GM18520 (cell line): ENCODE data around the gene LIN9.
"Not testable (repeated sequence)": the region's sequence is repeated elsewhere in the genome, so short reads cannot be mapped to it uniquely, and the experiment has no call there.

Experiments
- ATAC-seq: cut with Tn5 transposase; IDR thresholded peaks from one replicate; pipeline ENCODE4 v1.9.1; 2021; ENCODE audit not compliant: unreplicated experiment

Gene LIN9

DNA sequence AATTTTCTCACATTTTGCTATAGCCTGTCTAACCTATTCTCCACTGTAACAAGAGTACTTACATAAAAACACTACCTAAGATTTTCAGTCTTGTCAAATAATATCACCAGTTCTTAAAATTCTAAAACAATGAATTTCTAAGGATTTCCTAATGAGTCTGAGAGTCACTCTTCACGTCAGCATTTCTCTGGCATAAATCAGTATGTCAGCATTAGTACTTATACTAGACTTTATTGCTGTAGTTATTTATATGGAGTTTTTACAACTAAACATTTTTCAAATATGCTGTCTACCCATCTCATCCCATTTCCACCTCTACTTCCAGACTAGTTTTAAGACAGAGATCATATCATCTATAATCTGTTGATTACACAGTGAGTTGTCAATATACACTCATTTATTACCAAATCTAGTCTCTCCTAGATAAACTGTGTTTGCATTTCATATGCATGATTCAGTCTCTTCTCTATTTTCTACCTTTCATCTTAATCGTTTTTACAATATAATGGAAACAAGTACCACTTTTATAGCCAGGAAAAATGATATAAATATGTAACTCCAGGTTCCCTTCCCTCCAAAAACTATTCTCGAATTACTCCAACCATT lies 32.8 kb downstream of the LIN9 start:
- no peak for ATAC-seq

DNA sequence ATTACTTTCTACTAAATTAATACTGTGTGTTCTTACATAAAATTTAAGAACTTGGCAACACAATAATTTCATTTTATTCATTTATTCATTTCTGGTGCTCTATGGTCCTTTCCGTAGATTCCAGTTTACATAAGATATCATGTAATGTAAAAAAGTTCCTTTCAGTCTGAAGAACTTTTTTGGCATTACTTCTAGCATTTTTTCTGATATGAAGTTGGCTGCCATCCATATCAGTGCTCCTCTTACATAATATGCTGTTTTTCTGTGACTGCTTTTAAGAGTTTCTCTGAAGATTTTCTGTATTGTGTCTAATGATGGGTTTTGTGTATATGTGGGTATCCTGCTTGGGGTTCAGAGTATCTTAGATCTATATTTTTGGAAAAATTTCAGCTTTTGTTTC lies 34.8 kb downstream of the LIN9 start:
- ATAC-seq = no peak

DNA sequence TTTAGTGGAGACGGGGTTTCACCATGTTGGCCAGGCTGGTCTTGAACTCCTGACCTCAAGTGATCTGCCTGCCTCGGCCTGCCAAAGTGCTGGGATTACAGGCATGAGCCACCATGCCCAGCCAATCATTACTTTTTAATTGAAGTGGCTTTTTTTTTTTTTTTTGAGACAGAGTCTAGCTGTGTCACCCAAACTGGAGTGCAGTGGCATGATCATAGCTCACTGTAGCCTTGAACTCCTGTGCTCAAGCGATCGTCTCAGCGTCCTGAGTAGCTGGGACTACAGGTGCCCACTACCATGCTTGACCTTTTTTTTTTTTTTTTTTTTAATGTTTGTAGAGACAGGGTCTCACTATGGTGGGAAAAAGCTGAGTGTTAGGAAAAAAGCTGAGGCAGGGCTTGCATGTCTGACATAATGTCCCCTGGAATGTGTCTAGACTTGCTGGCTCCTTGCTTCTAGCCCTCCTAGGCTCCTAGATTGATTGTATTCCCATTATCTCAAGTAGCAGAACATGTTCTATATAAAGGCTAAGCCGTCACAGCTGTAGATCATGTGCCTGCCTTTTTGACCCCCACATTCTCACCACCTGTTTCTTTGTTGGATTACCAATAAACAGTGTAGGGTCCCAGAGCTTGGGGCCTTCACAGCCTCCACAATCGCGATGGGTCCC lies 36.6 kb downstream of the LIN9 start:
- ATAC-seq = not testable (repeated sequence)

DNA sequence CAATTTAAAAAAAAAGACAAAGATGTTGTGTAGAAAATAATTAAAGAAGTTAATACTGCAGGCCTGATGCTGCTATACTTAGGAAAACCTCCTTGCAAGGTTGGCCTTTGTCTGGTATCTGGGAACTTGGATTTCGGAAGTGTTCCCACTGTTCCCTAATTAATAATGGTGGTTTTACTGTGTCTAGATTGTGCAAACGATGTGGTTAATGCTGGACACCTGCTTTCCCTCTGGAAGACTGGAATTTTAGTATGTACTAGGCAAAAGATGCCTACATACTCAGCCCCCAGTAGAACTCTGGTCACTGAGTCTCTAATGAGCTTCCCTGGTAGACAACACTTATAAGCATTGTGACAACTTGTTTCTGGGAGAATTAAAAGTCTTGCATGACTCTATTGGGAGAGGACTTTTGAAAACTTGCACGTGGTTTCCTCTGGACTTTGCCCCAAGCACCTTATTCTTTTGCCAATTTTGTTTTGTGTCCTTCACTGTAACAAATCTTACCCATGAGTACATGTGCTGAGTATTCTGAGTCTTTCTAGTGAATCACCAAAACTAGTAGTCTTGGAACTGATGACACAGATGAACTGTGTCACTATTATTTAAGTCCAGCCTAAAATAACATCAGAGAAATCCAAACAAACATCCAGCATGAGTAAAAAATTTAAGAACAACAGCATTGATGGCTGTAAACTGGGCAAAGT lies 40.4 kb downstream of the LIN9 start:
- ATAC-seq = no peak

DNA sequence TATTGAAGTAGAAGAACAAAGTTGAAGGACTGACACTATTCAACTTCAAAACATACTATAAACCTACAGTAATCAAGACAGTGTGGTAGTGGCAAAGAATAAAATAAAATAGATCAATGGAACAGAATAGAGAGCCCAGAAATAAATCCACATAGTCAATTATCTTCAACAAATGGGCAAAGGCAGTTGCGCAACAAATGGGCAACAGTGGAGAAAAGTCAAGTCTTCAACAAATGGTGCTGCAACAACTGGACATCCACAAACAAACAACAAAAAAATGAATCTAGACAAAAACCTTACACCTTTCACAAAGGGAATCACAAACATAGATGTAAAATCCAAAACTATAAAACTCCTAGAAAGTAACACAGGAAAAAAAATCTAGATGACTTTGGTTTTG lies 47.1 kb downstream of the LIN9 start:
- ATAC-seq = no peak

DNA sequence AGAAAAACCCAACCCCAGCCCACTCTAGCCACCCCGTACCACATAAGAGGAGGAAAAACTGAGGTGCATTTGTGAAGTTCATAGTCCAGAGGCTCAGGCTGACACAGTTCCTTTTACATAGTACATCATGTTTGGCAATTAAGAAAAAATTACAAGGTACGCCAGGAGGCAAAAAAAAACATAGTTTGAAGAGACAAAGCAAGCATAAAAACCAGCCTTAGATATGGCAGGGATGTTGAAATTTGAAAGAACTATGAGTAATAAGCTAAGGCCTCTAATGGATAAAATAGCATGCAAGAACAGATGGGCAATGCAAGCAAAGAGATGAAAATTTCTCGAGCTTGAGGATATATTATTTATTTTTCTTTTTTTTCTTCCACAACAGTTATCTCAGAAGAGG lies 53.6 kb downstream of the LIN9 start:
- no peak for ATAC-seq

DNA sequence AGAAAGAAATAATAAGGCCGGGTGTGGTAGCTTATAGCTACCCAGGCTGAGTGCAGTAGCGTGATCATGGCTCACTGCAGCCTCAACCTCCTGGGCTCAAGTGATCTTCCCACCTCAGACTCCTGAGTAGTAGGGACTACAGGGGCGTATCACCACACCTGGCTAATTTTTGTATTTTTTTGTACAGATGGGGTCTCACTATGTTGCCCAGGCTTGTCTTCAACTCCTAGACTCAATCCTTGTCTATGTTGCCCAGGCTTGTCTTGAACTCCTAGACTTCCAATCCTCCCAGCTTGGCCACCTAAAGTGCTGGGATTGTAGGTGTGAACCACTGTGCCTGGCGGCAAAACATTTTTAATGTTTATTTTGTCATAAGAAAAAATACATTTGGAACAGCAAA lies 55.0 kb downstream of the LIN9 start:
- no peak for ATAC-seq

DNA sequence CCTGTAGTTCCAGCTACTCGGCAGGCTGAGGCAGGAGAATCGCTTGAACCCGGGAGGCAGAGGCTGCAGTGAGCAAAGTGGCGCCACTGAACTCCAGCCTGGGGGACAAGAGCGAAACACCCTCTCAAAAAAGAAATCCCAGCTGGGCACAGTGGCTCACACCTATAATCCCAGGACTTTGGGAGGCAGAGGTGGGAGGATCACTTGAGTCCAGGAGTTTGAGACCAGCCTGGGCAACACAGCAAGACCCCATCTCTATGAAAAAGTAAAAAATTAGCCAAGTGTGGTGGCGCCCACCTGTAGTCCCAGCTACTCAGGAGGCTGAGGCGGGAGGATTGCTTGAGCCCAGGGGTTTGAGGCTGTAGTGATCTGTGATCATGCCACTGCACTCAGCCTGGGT lies 56.1 kb downstream of the LIN9 start:
- ATAC-seq = not testable (repeated sequence)

DNA sequence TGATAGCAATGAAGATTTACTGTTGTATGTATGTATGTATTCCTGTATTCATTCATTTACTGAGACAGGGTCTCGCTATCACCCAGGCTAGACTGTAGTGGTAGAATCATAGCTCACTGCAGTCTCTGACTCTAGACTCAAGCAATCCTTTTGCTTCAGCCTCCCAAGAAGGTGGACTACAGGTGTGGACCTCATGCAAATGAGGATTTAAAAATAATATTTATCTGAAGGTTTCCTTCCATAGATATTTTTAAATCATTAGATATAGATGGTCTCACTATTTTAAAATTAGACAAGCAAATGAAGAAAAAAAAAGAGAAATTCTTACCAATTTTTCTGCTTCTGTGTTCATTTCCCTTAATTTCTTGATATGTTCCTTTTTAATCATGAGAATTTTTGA lies 58.5 kb downstream of the LIN9 start:
- ATAC-seq = no peak

DNA sequence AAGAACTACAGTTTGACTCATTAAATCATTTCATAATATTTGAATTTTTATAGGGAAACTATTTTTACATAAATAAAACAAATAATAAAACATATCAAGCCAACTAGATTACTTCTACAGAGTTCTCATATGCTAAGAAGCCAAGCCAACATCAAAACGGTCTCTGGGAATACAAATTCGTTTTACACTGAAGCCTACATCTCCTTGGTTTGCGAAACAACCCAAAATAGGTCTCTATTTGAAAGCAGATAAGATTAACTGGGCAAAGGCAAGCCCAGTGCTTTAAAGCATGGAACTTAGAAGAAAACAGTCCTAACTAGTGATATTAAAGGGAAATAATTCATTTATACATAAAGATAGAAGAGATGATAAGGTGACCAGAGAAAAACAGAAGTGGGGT lies 60.2 kb downstream of the LIN9 start:
- no peak for ATAC-seq

DNA sequence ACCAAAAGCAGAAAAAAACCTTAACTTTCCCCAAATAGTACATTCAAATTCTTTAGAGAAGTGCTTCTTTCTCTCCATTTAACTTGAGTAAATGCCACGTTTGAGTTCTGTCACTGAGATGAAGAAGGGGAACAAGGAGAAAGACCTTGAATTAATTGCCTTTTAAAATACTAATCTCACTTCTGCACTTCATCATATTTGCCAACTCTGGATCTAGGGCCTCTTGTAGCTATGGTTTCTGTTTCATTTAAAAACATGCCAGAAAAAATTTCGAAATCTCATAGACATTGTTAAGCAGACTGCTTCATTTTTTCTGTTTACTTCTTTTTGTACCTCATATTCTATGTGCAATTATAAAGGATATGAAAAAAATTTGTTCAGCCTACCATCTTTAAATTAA lies 60.9 kb downstream of the LIN9 start:
- no peak for ATAC-seq

DNA sequence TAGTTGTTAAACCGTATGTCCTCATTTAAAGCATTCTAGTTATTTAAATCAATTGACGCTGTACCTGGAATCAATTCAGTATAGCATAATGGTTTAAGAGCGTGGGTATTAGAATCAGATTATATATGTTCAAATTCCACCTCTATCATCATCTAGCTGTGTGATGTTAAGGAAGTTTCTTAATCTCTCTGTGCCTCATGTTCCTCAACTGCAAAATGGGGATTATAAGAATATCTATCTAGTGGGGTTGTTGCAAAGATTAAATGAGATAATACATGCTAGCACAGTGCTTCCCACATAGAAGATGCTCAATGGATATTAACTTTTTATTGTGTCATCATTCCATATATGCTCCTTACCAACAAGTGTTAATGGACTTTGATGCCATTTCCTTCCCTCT lies 69.5 kb downstream of the LIN9 start:
- no peak for ATAC-seq

DNA sequence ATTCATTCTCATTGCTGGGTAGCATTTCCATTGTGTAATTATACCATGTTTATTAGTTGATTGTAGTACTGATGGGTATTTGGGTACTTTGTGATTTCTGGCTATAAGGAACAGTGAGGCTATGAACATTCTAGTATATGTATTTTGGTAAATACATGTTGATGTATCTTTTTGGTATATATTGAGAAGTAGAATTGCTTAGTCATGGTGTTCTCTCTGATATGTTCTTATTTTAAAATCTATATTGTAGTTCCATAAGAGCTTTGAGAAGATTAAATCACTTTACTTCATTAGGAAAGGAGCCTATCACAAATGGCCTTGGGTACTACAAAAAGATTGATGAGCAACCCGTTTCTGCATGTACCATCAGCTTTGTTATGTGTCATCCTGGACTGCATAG lies 72.1 kb downstream of the LIN9 start:
- no peak for ATAC-seq

DNA sequence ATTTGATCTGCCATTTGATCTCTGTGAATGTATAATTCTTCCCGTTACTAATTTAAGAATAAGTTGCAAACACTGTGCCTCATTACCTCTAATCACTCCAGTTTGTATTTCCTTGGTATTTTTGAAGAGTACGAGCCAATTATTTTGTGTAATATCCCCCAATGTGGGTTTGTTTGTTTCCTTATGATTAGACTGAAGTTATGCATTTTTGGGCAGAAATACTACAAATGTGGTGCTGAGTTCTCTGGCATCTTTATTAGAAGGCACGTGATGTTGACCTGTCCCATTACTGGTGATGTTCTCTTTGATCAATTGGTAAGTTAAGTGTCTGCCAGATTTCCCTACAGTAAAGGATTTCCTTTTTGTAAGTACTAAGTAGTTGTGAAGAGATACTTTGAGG lies 75.2 kb downstream of the LIN9 start:
- ATAC-seq = no peak

DNA sequence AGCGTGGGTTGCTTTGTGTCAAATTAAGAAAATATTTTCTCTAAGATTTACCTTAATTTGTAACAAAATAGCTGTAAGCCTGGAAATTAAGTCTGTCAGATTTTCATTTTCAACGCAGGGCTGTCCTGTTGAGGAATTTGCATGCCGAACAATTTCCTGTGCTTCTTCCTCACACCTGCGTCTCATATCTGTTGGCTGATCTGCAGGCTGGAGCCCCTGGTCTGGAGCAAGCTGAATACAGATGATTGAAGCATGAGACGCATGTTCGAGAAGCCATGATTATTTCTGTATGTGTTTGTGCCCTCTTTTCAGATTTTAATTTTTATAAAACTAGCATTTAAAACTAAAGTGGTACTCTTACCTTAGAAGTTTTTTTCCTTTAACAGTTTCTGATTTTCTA lies 75.7 kb downstream of the LIN9 start:
- ATAC-seq = peak; percentile 55

DNA sequence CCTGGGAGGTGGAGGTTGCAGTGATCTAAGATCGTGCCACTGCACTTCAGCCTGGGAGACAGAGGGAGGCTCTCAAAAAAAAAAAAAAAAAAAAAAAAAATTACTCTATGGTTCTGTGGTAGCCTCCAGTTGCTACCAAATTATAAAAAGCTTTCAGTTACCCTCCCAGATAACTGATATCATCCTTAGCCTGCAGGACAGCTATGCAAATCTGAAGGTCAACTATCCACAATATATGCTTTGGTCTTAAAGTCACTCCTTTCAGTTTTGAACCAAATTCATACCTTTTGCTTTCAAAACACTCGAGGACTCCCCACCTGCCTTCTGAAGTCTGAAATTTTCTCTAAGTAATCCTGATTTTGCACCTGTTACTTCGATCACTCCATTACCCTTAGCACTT lies 82.4 kb downstream of the LIN9 start:
- no peak for ATAC-seq

DNA sequence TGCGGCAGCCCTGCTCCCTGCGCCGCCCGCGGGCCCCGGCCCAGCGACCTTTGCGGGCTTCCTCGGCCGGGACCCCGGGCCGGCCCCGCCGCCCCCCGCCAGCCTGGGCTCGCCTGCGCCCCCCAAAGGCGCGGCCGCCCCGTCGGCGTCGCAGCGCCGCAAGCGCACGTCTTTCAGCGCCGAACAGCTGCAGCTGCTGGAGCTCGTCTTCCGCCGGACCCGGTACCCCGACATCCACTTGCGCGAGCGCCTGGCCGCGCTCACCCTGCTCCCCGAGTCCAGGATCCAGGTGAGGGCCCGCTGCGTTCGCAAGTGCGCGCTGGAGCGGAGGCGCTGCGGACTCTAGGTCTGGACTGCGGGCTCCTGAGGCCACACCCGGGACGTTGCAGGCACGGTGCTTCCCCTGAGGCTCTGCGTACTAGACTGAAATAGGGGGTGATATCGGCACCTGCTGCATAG lies 85.1 kb downstream of the LIN9 start:
- no peak for ATAC-seq

DNA sequence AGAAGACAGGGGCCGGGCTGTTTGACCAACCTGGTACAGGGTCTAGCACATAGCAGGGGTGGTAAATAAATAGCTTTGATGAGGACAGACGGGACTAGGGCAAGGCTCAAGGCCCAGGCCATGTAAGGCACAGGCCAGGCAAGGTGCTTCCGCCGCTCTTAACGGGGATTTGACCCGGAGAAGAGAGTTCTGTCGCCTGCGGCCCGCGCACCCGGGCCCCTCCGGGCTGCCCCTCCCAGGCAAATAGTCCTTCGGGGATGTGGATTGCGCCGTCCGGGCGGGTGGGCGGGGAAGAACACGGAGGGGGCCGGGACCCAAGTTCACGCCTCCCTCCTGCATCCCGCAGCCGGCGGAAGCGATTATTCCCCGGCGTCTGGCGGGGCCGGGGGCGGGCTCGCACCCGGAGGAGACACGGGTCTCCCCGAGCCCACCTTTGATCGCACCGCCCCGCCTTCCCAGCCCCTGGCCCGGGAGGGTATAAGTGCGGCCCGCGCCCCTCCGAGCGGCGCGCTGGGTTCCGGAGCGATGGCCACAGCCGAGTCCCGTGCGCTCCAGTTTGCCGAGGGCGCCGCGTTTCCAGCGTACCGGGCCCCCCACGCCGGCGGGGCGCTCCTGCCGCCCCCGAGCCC lies 85.7 kb downstream of the LIN9 start, which contains the start of gene MIXL1:
Gene MIXL1 (plus strand): TSS at position 508 of the 629 bp plus-strand sequence. CDS start 18 bp downstream, at position 526.
- ATAC-seq = no peak

DNA sequence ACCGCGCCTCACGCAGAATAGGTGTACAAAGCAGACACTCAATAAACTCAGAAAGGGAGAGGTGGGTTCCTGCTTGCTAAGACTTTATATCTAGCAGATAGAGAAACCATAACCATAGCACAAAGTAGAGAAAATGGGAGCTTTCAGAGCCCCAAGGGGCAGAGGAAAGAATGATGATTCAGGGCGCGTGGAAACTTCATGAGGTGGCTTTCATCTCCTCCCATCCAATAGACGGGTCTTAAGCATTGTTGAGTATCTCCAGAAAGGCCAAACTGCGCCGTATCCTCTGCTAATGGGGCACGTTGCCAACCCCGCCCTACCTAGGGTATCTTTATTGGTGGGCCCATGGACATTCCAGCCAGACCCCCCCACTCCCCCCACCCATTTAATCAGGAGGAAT lies 86.3 kb downstream of the LIN9 start:
- no peak for ATAC-seq

DNA sequence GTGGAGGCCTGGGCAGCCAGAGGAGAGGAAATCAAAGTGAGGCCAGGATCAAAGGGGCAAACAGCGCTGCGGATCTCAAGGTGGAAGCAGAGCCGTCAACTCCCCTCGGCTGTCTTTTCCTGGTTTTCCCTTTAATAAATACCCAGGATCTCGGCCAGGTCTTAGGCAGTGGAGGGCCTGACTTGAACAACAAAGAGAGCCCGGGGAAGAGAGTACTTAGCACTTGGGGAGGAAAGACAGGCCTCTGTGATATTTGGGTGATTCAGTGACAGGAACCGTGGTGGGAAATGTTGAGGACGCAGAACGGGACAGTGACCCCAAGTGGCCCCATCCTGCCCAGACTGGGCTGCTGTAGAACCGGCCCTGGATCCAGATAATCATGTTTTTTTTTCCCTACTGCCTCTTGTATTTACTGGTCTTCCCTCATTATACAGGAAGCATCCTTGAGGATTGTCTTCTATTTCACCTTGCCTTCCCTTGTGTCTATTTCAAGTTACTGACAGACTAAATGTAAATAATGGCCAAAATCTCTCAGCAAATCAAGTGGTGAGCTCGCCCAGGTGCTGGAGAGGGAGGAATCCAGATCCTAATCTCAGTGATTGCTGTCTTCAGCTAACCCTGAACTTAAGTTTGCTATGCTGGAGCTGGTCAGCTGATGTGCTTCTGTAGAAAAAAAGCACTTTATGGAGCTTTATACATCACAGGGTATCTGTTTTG lies 88.3 kb downstream of the LIN9 start:
- no peak for ATAC-seq

DNA sequence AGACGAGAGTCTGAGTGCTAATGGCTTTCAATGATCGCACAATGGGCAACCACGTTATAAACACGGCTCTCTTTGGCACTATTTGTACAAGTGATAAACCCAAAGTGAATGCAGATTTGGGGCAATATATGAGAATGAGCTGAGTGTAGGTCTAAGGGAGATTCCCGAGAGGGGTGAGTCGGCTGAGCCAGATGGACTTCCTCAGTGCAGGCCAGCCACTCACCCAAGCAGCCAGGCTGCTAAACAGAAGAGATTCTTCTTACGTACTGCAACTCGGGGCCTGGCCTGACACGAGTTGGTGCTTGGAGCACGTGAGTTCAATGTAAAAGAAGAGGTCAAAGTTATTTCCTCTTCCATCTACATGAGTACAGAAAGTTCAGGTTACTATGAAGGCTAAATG lies 91.7 kb downstream of the LIN9 start:
- no peak for ATAC-seq
